ENCODE results near the gene PDZRN4.
"Not testable (repeated sequence)": the region's sequence is repeated elsewhere in the genome, so short reads cannot be mapped to it uniquely, and the experiment has no call there.

Gene PDZRN4

GRCh38 chr12:41585784-41586183, 397.7 kb downstream of the PDZRN4 start:
- DNase-seq = no peak

GRCh38 chr12:41587574-41587973, 399.5 kb downstream of the PDZRN4 start:
- DNase-seq = no peak

GRCh38 chr12:41589878-41590277, 401.8 kb downstream of the PDZRN4 start:
- no peak for DNase-seq

- no peak for DNase-seq
Measured at GRCh38 chr12:41596190-41596589, 408.1 kb downstream of the PDZRN4 start.

GRCh38 chr12:41604830-41605229, 416.7 kb downstream of the PDZRN4 start:
- DNase-seq = no peak

GRCh38 chr12:41605545-41606305, 417.6 kb downstream of the PDZRN4 start:
- no peak for DNase-seq

GRCh38 chr12:41606468-41607445, 418.6 kb downstream of the PDZRN4 start:
- no peak for DNase-seq

GRCh38 chr12:41612892-41613557, 424.9 kb downstream of the PDZRN4 start:
- no peak for DNase-seq

- not testable (repeated sequence) for DNase-seq
Measured at GRCh38 chr12:41615174-41615573, 427.1 kb downstream of the PDZRN4 start.

- DNase-seq = no peak
Measured at GRCh38 chr12:41619705-41620104, 431.6 kb downstream of the PDZRN4 start.

GRCh38 chr12:41621291-41621690, 433.2 kb downstream of the PDZRN4 start:
- no peak for DNase-seq
